NT2/D1 (cell line): ENCODE data around the gene ARFGAP3.

Experiments
- DNase-seq: peaks from one replicate; pipeline ENCODE4 v3.0.0-alpha.2; 2011; ENCODE audit warnings: low read depth, low spot score
- H3K27me3 ChIP-seq: 2 replicates; pipeline ENCODE4 v1.6.0; 2011; ENCODE audit warnings: mild to moderate bottlenecking; ENCODE audit not compliant: insufficient read length, insufficient read depth
- H3K36me3 ChIP-seq: 2 replicates; pipeline ENCODE4 v1.6.1; 2011; ENCODE audit warnings: mild to moderate bottlenecking, low read length, mixed read lengths; ENCODE audit not compliant: insufficient read depth, insufficient read length
- H3K4me1 ChIP-seq: 2 replicates; pipeline ENCODE4 v1.5.1; 2011; ENCODE audit not compliant: insufficient read depth, insufficient read length
- H3K4me3 ChIP-seq: 2 replicates; pipeline ENCODE4 v1.5.1; 2011; ENCODE audit warnings: low read depth; ENCODE audit not compliant: insufficient read length
- H3K9ac ChIP-seq: 2 replicates; pipeline ENCODE4 v1.6.0; 2011; ENCODE audit warnings: low read depth; ENCODE audit not compliant: insufficient read length
- H3K9me3 ChIP-seq: 2 replicates; pipeline ENCODE4 v1.5.1; 2011; ENCODE audit warnings: mild to moderate bottlenecking, low read length; ENCODE audit not compliant: insufficient read depth
- SUZ12 ChIP-seq: IDR thresholded peaks from 2 replicates; pipeline ENCODE4 v1.6.1; 2011; ENCODE audit not compliant: insufficient read length, insufficient read depth; ENCODE audit errors: extremely low read depth
- YY1 ChIP-seq: IDR thresholded peaks from 2 replicates; pipeline ENCODE4 v1.6.1; 2011; ENCODE audit not compliant: insufficient read length, insufficient read depth
- ZNF274 ChIP-seq: IDR thresholded peaks from 2 replicates; pipeline ENCODE4 v1.6.1; 2011; ENCODE audit warnings: mild to moderate bottlenecking, low read depth, low read length

Gene ARFGAP3

GRCh38 chr22:42869463-42869862 lies 12.4 kb upstream of the ARFGAP3 start:
- Histone ChIP-seq H3K9me3 (no peaks in the 10 kb centered on the region), H3K4me3 (no peak overlapping the region), H3K27me3 (no peaks in the 10 kb centered on the region), H3K36me3 (peaks cover 43% of the 10 kb centered on the region), H3K4me1 (peaks cover 3% of the 10 kb centered on the region), H3K9ac (no peak overlapping the region)
- DNase-seq, result no peak
- TF ChIP-seq ZNF274 (no peak), YY1 (no peak), SUZ12 (no peak)

GRCh38 chr22:42868751-42869251 lies 11.7 kb upstream of the ARFGAP3 start:
- Histone ChIP-seq H3K4me1 (peaks cover 3% of the 10 kb centered on the region), H3K36me3 (peaks cover 37% of the 10 kb centered on the region), H3K9me3 (no peaks in the 10 kb centered on the region), H3K9ac (no peak overlapping the region), H3K4me3 (no peak overlapping the region), H3K27me3 (no peaks in the 10 kb centered on the region)
- DNase-seq, result no peak
- TF ChIP-seq ZNF274 (no peak), YY1 (no peak), SUZ12 (no peak)

- Histone ChIP-seq H3K9ac (no peak overlapping the region), H3K36me3 (peaks cover 11% of the 10 kb centered on the region), H3K27me3 (no peaks in the 10 kb centered on the region), H3K4me3 (no peak overlapping the region), H3K4me1 (peaks cover 3% of the 10 kb centered on the region), H3K9me3 (no peaks in the 10 kb centered on the region)
- DNase-seq, result no peak
- TF ChIP-seq YY1, result no peak
- TF ChIP-seq ZNF274, result no peak
- no peak for TF ChIP-seq SUZ12
These were observed 9.0 kb upstream of the ARFGAP3 start for GRCh38 chr22:42866100-42866499.

GRCh38 chr22:42865536-42865935 lies 8.5 kb upstream of the ARFGAP3 start:
- Histone ChIP-seq H3K27me3 (no peaks in the 10 kb centered on the region), H3K9me3 (no peaks in the 10 kb centered on the region), H3K4me1 (peaks cover 3% of the 10 kb centered on the region), H3K4me3 (no peak overlapping the region), H3K36me3 (peaks cover 6% of the 10 kb centered on the region), H3K9ac (no peak overlapping the region)
- no peak for DNase-seq
- TF ChIP-seq ZNF274 (no peak), SUZ12 (no peak)

GRCh38 chr22:42863349-42863961 lies 6.4 kb upstream of the ARFGAP3 start:
- Histone ChIP-seq H3K36me3 (no peaks in the 10 kb centered on the region), H3K4me1 (peaks cover 3% of the 10 kb centered on the region), H3K9ac (no peak overlapping the region), H3K27me3 (no peaks in the 10 kb centered on the region), H3K9me3 (no peaks in the 10 kb centered on the region), H3K4me3 (no peak overlapping the region)
- no peak for DNase-seq
- TF ChIP-seq SUZ12, result no peak

GRCh38 chr22:42862045-42862734 lies 5.1 kb upstream of the ARFGAP3 start:
- Histone ChIP-seq H3K36me3 (no peaks in the 10 kb centered on the region), H3K27me3 (peaks cover 12% of the 10 kb centered on the region), H3K9ac (no peak overlapping the region), H3K9me3 (peaks cover 8% of the 10 kb centered on the region; the same call in 1 of the 2 replicates), H3K4me1 (no peaks in the 10 kb centered on the region), H3K4me3 (no peak overlapping the region)
- DNase-seq, result no peak
- TF ChIP-seq ZNF274 (no peak), YY1 (no peak), SUZ12 (no peak)

GRCh38 chr22:42860968-42861367 lies 3.9 kb upstream of the ARFGAP3 start:
- Histone ChIP-seq H3K27me3 (peaks cover 12% of the 10 kb centered on the region), H3K9ac (no peak overlapping the region), H3K4me3 (no peak overlapping the region), H3K9me3 (peaks cover 8% of the 10 kb centered on the region; the same call in 1 of the 2 replicates), H3K4me1 (no peaks in the 10 kb centered on the region), H3K36me3 (no peaks in the 10 kb centered on the region)
- DNase-seq, result no peak
- no peak for TF ChIP-seq ZNF274
- TF ChIP-seq SUZ12, result no peak
- TF ChIP-seq YY1, result no peak
